HepG2 (cell line): ENCODE results near the gene AGMO. TPM values are rescaled to one million over a fixed set of nuclear protein-coding genes. Genes with fewer than 3 reads are reported as not detected.

Experiments used
- ATAC-seq: fragments of 200-7000 bp; cut with Tn5 transposase; 3 replicates; pipeline ENCODE4 v1.9.1; 2020; ENCODE audit warnings: mild to moderate bottlenecking, moderate library complexity
- BruUV-seq: library from RNA; stranded (reverse); fragments of 400-500 nt; replicated peaks from 2 replicates; lab custom pipeline; 2021; lab: Mats Ljungman, UMichigan
- CTCF ChIA-PET: fragments of 300-600 bp; formaldehyde crosslinking; extraction: SDS; loops from one replicate; lab custom pipeline; 2021; ENCODE audit warnings: low total read pairs, inconsistent platforms, low intra/inter-chr PET ratio; lab: Yijun Ruan, JAX
- POLR2A ChIA-PET: fragments of 350-600 bp; sonication (Branson Sonifier 250); formaldehyde crosslinking; loops from one replicate; lab custom pipeline; 2020; ENCODE audit warnings: antibody characterized with exemption, inconsistent platforms; lab: Yijun Ruan, JAX
- DNase-seq: peaks from one replicate; pipeline ENCODE4 v3.0.0-alpha.2; 2015; ENCODE audit warnings: low spot score
- FAIRE-seq: peaks from 3 replicates; lab custom pipeline; 2011; peaks lifted over from hg19 to GRCh38; lab: Jason Lieb, UNC
- H2AFZ ChIP-seq: one replicate; pipeline ENCODE4 v1.6.1; 2011; ENCODE audit warnings: low read length, inconsistent platforms
- H3K27ac ChIP-seq: fragments of 300-600 bp; 3 replicates; pipeline ENCODE4 v1.8.0; 2011; ENCODE audit warnings: mixed run types, mild to moderate bottlenecking, mixed read lengths, low read length, inconsistent platforms; ENCODE audit not compliant: insufficient read depth; ENCODE audit errors: extremely low read length
- H3K27me3 ChIP-seq, 2 experiments: fragments of 200-600 bp in 1 of 2; 2 replicates in 1 of 2; 3 replicates in 1 of 2; pipeline versions ENCODE4 v1.6.0 to v1.8.0; 2011; ENCODE audit warnings: low read length in 2 of 2, mild to moderate bottlenecking in 2 of 2, moderate library complexity in 2 of 2, inconsistent platforms in 1 of 2; ENCODE audit not compliant: insufficient read depth in 2 of 2, control insufficient read depth in 1 of 2
- H3K36me3 ChIP-seq, 2 experiments: fragments of 200-600 bp in 1 of 2; replicated peaks in 1 of 2; 2 replicates in 1 of 2; 3 replicates in 1 of 2; pipeline versions ENCODE4 v1.5.1 to v1.8.0; 2011; ENCODE audit warnings: low read length in 2 of 2, inconsistent platforms in 1 of 2; ENCODE audit not compliant: insufficient read depth in 2 of 2, control insufficient read depth in 1 of 2
- H3K4me1 ChIP-seq: 2 replicates; pipeline ENCODE4 v1.5.1; 2012; ENCODE audit warnings: low read length, inconsistent platforms; ENCODE audit not compliant: insufficient read depth
- H3K4me2 ChIP-seq: 2 replicates; pipeline ENCODE4 v1.6.0; 2011; ENCODE audit warnings: low read depth, low read length, inconsistent platforms
- H3K4me3 ChIP-seq, 3 experiments: fragments of 200-600 bp in 1 of 3; sonication (generic), shearing (Covaris generic) in 1 of 3; replicated peaks in 1 of 3; 2 replicates each; pipeline ENCODE4 v1.5.1; 2011 to 2016; ENCODE audit warnings: low read length in 3 of 3, inconsistent platforms in 2 of 3, low read depth in 2 of 3, mild to moderate bottlenecking in 2 of 3, control low read depth in 1 of 3, mixed read lengths in 1 of 3; ENCODE audit not compliant: insufficient read depth in 1 of 3
- H3K79me2 ChIP-seq: one replicate; pipeline ENCODE4 v1.6.1; 2011; ENCODE audit warnings: low read length, inconsistent platforms; ENCODE audit not compliant: insufficient read depth
- H3K9ac ChIP-seq: 2 replicates; pipeline ENCODE4 v1.6.0; 2011; ENCODE audit warnings: mild to moderate bottlenecking, low read depth, low read length, inconsistent platforms; ENCODE audit not compliant: insufficient read depth
- H3K9me3 ChIP-seq: 2 replicates; pipeline ENCODE4 v1.5.1; 2012; ENCODE audit warnings: mild to moderate bottlenecking, low read length
- H4K20me1 ChIP-seq: 2 replicates; pipeline ENCODE4 v1.6.0; 2011; ENCODE audit warnings: inconsistent platforms, mild to moderate bottlenecking, low read length, moderate library complexity; ENCODE audit not compliant: insufficient read depth
- AGO2 ChIP-seq: fragments of 200-400 bp; formaldehyde crosslinking; optimal IDR thresholded peaks from 2 replicates; pipeline ENCODE3; 2017; ENCODE audit warnings: mild to moderate bottlenecking, low read depth, low read length, moderate library complexity
- CCAR2 ChIP-seq: fragments of 200-400 bp; formaldehyde crosslinking; optimal IDR thresholded peaks from 2 replicates; pipeline ENCODE3; 2018; ENCODE audit warnings: low read depth, mild to moderate bottlenecking, low read length, moderate library complexity
- HOXA9 ChIP-seq: sonication (generic); formaldehyde crosslinking; IDR thresholded peaks from 2 replicates; pipeline ENCODE4 v1.8.1; 2022; ENCODE audit warnings: missing genetic modification reagents, mild to moderate bottlenecking, moderate library complexity, borderline replicate concordance
- IKZF1 ChIP-seq: fragments of 450-650 bp; IDR thresholded peaks from 2 replicates; pipeline ENCODE4 v1.7.1; 2016
- NAIF1 ChIP-seq: sonication (generic); formaldehyde crosslinking; IDR thresholded peaks from 2 replicates; pipeline ENCODE4 v1.5.0; 2020; ENCODE audit warnings: mild to moderate bottlenecking, missing genetic modification reagents, borderline replicate concordance
- RAD51 ChIP-seq: fragments of 450-650 bp; IDR thresholded peaks from 2 replicates; pipeline ENCODE4 v1.6.1; 2016; ENCODE audit warnings: borderline replicate concordance
- TOPORS ChIP-seq: sonication (generic); formaldehyde crosslinking; IDR thresholded peaks from 2 replicates; pipeline ENCODE4 v1.8.0; 2023; ENCODE audit warnings: mild to moderate bottlenecking, missing genetic modification reagents
- ZFP36L2 ChIP-seq: sonication (generic); formaldehyde crosslinking; IDR thresholded peaks from 2 replicates; pipeline ENCODE4 v1.4.0; 2020; ENCODE audit warnings: missing genetic modification reagents
- ZNF224 ChIP-seq: sonication (generic); formaldehyde crosslinking; IDR thresholded peaks from 2 replicates; pipeline ENCODE4 v1.5.0; 2020; ENCODE audit warnings: mild to moderate bottlenecking, missing genetic modification reagents
- ZNF652 ChIP-seq: IDR thresholded peaks from 2 replicates; pipeline ENCODE4 v1.6.1; 2016; ENCODE audit warnings: low read depth, borderline replicate concordance
- ZNF713 ChIP-seq: sonication (generic); formaldehyde crosslinking; IDR thresholded peaks from 2 replicates; pipeline ENCODE4 v1.4.0; 2020; ENCODE audit warnings: mild to moderate bottlenecking, missing genetic modification reagents
- ZNF766 ChIP-seq: sonication (generic); formaldehyde crosslinking; IDR thresholded peaks from 2 replicates; pipeline ENCODE4 v1.5.0; 2020; ENCODE audit warnings: missing genetic modification reagents, borderline replicate concordance
- ZNF788 ChIP-seq: sonication (generic); formaldehyde crosslinking; IDR thresholded peaks from 2 replicates; pipeline ENCODE4 v1.5.0; 2020; ENCODE audit warnings: mild to moderate bottlenecking, missing genetic modification reagents, borderline replicate concordance
- ZNF879 ChIP-seq: sonication (generic); formaldehyde crosslinking; IDR thresholded peaks from 2 replicates; pipeline ENCODE4 v1.8.1; 2023; ENCODE audit warnings: missing genetic modification reagents
- WGBS: methylation state at CpG from one replicate; pipeline ENCODE4 v1.1.6; 2017; ENCODE audit warnings: low lambda C conversion rate; 5-methylcytosine and 5-hydroxymethylcytosine counted together
- in situ Hi-C: cut with HindIII; loops from 2 replicates; pipeline ENCODE4 v1.10.0; 2017; ENCODE audit warnings: low pct_unique_long_range_greater_than_20kb; ENCODE audit not compliant: extremely low pct_ligation_motif_present
- intact Hi-C: fragments of 100-400 bp; cut with micrococcal nuclease; formaldehyde crosslinking; loops from one replicate; pipeline ENCODE4 v1.10.0; 2022; ENCODE audit not compliant: unreplicated experiment
- polyA plus RNA-seq, 8 experiments: library from polyadenylated mRNA; depleted of rRNA in 3 of 8; stranded (reverse) in 7 of 8; unstranded in 1 of 8; fragments of >200 nt; fragmentation: Illumina TruSeq in 4 of 8; extraction: Trizol in 4 of 8; gene quantifications; 2 replicates each; pipeline versions ENCODE4 v1.2.1 to v1.2.3, GENCODE V29; 2011 to 2016; ENCODE audit warnings: low read depth in 4 of 8, missing spikeins in 1 of 8, mixed read lengths in 1 of 8; ENCODE audit not compliant: insufficient read depth in 1 of 8
- total RNA-seq, 5 experiments: library from RNA; depleted of rRNA; stranded (reverse); fragments of >200 nt; fragmentation: Illumina TruSeq; extraction: Trizol; gene quantifications; 2 replicates each; pipeline ENCODE4 v1.2.3, GENCODE V29; 2016; ENCODE audit warnings: low read depth in 1 of 5
- TF ChIP-seq, protein P1 (sequence below): sonication (generic); formaldehyde crosslinking; IDR thresholded peaks from 2 replicates; pipeline ENCODE4 v1.4.0; 2020; ENCODE audit warnings: missing genetic modification reagents, borderline replicate concordance
- TF ChIP-seq, protein P2 (sequence below): sonication (generic); formaldehyde crosslinking; conservative IDR thresholded peaks from 2 replicates; pipeline ENCODE4 v1.5.0; 2020; ENCODE audit warnings: missing genetic modification reagents
- TF ChIP-seq, protein P3 (sequence below): sonication (generic); formaldehyde crosslinking; IDR thresholded peaks from 2 replicates; pipeline ENCODE4 v1.4.0; 2020; ENCODE audit warnings: missing genetic modification reagents, mild to moderate bottlenecking, borderline replicate concordance
- TF ChIP-seq, protein P4 (sequence below): sonication (generic); formaldehyde crosslinking; IDR thresholded peaks from 2 replicates; pipeline ENCODE4 v1.4.0; 2020; ENCODE audit warnings: mild to moderate bottlenecking, missing genetic modification reagents

AGMO gene
- total and polyA plus RNA-seq, 2 of the 13 experiments (the other 11 are each of a cell fraction or from before 2014, with no cell fraction given) = 0.22 to 0.50 TPM

DNA sequence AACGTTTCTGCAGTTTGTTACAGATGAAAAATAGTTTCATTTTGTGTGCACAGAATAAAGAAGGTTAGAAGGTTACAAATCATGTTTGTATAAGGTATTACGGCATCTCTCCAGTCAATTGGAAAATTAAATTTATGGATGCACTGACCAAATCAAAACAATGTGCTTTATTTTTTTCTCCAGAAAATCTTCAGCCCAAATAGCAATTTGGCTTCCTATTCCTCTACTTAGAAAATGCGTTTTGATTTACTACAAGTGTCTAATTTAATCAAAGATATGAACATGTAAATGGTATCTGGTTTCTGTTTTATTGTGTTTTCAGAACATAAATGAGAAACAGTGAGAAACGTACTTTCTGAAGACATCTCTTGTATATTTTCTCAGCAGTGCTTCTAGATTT lies 63.4 kb downstream of the AGMO start:
- BruUV-seq = no TSS peak
- no peak for ATAC-seq
- 36% methylated on average over 4 of the region's 4 CpGs for WGBS
- intact Hi-C loops (no loop called here), in situ Hi-C loops (no loop called here)
- Histone ChIP-seq H3K27me3 (no peaks in the 10 kb centered on the region), H3K79me2 (no peaks in the 10 kb centered on the region), H3K27ac (no peak overlapping the region), H4K20me1 (no peaks in the 10 kb centered on the region), H3K4me1 (no peaks in the 10 kb centered on the region), H2AFZ (no peak overlapping the region), H3K9me3 (peaks cover 80% of the 10 kb centered on the region), H3K4me3 (no peak overlapping the region), H3K9ac (no peak overlapping the region), H3K36me3 (no peaks in the 10 kb centered on the region), H3K4me2 (no peak overlapping the region)
- ChIA-PET POLR2A (no interaction called here), CTCF (no interaction called here)
- no peak for FAIRE-seq
- DNase-seq = no peak
- TF ChIP-seq CCAR2 (no peak), ZNF766 (CRISPR knock-in tag) (no peak), ZFP36L2 (no peak), HOXA9 (CRISPR knock-in tag) (no peak), RAD51 (no peak), IKZF1 (no peak), ZNF652 (CRISPR knock-in tag) (no peak), ZNF713 (no peak), NAIF1 (CRISPR knock-in tag) (no peak), AGO2 (no peak), ZNF788 (CRISPR knock-in tag) (no peak), ZNF879 (CRISPR knock-in tag) (no peak), TOPORS (CRISPR knock-in tag) (no peak), ZNF224 (CRISPR knock-in tag) (no peak)
- TF ChIP-seq, protein P1, sequence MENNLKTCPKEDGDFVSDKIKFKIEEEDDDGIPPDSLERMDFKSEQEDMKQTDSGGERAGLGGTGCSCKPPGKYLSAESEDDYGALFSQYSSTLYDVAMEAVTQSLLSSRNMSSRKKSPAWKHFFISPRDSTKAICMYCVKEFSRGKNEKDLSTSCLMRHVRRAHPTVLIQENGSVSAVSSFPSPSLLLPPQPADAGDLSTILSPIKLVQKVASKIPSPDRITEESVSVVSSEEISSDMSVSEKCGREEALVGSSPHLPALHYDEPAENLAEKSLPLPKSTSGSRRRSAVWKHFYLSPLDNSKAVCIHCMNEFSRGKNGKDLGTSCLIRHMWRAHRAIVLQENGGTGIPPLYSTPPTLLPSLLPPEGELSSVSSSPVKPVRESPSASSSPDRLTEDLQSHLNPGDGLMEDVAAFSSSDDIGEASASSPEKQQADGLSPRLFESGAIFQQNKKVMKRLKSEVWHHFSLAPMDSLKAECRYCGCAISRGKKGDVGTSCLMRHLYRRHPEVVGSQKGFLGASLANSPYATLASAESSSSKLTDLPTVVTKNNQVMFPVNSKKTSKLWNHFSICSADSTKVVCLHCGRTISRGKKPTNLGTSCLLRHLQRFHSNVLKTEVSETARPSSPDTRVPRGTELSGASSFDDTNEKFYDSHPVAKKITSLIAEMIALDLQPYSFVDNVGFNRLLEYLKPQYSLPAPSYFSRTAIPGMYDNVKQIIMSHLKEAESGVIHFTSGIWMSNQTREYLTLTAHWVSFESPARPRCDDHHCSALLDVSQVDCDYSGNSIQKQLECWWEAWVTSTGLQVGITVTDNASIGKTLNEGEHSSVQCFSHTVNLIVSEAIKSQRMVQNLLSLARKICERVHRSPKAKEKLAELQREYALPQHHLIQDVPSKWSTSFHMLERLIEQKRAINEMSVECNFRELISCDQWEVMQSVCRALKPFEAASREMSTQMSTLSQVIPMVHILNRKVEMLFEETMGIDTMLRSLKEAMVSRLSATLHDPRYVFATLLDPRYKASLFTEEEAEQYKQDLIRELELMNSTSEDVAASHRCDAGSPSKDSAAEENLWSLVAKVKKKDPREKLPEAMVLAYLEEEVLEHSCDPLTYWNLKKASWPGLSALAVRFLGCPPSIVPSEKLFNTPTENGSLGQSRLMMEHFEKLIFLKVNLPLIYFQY = no peak
- TF ChIP-seq, protein P2, sequence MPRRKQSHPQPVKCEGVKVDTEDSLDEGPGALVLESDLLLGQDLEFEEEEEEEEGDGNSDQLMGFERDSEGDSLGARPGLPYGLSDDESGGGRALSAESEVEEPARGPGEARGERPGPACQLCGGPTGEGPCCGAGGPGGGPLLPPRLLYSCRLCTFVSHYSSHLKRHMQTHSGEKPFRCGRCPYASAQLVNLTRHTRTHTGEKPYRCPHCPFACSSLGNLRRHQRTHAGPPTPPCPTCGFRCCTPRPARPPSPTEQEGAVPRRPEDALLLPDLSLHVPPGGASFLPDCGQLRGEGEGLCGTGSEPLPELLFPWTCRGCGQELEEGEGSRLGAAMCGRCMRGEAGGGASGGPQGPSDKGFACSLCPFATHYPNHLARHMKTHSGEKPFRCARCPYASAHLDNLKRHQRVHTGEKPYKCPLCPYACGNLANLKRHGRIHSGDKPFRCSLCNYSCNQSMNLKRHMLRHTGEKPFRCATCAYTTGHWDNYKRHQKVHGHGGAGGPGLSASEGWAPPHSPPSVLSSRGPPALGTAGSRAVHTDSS (CRISPR knock-in tag) = no peak
- TF ChIP-seq, protein P3, sequence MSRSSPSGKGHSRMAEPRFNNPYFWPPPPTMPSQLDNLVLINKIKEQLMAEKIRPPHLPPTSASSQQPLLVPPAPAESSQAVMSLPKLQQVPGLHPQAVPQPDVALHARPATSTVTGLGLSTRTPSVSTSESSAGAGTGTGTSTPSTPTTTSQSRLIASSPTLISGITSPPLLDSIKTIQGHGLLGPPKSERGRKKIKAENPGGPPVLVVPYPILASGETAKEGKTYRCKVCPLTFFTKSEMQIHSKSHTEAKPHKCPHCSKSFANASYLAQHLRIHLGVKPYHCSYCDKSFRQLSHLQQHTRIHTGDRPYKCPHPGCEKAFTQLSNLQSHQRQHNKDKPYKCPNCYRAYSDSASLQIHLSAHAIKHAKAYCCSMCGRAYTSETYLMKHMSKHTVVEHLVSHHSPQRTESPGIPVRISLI (CRISPR knock-in tag) = no peak
- TF ChIP-seq, protein P4, sequence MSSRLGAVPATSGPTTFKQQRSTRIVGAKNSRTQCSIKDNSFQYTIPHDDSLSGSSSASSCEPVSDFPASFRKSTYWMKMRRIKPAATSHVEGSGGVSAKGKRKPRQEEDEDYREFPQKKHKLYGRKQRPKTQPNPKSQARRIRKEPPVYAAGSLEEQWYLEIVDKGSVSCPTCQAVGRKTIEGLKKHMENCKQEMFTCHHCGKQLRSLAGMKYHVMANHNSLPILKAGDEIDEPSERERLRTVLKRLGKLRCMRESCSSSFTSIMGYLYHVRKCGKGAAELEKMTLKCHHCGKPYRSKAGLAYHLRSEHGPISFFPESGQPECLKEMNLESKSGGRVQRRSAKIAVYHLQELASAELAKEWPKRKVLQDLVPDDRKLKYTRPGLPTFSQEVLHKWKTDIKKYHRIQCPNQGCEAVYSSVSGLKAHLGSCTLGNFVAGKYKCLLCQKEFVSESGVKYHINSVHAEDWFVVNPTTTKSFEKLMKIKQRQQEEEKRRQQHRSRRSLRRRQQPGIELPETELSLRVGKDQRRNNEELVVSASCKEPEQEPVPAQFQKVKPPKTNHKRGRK = no peak
